T-helper 1 cell treated with Interleukin-12 subunit alpha and Interleukin-12 subunit beta and Interleukin-4 antibody, amounts not matched to agents 30 ng/mL and 1 ng/mL, for 36 hours (primary cell): ENCODE results near the gene DCDC2. TPM values are rescaled to one million over a fixed set of nuclear protein-coding genes. Genes with fewer than 3 reads are reported as not detected.
"Not testable (repeated sequence)": the region's sequence is repeated elsewhere in the genome, so short reads cannot be mapped to it uniquely, and the experiment has no call there.

Source experiments
- intact Hi-C: fragments of 100-400 bp; cut with micrococcal nuclease; formaldehyde crosslinking; loops from one replicate; pipeline ENCODE4 v1.15.1; 2024
- total RNA-seq: library from RNA; stranded (reverse); gene quantifications from 2 replicates; pipeline ENCODE4 v1.2.3, GENCODE V29; 2022

DCDC2 gene
- total RNA-seq, 1 donor from 2014 or later = not detected

DNA sequence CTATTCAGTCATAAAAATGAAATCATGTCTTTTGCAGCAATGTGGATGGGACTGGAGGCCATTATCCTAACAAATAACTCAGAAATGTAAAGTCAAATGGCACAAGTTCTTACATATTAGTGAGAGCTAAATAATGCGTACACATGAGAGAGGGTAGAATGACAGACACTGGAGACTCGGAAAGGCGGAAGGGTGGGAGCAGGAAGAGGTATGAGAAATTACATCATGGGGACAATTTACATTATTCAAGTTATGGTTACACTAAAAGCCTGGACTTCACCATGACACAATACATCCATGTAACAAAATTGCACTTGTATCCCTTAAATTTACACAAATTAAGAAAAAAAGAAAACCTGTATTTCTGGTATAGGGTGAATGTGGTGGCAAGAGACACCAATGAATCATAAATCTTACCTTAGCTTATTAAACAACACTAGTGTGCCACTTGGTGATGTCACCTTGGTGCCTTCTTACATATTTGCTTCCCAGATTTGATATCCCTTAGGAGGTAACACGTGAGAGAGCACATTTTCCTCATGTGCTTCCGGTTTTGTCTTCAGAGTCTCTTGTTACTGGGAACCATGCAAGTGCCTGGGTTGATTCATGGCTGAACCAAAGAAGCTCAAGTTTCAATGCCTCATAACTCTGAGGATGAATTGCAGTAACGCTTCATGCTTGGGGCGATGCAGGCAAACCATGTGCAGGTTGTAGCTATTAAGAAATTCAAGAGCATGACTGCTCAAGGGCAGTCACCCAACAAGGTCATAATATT, 84.6 kb downstream of the DCDC2 start:
- intact Hi-C loops = no loop called here

GRCh38 chr6:24272553-24272952, 85.3 kb downstream of the DCDC2 start:
- intact Hi-C loops = no loop called here

DNA sequence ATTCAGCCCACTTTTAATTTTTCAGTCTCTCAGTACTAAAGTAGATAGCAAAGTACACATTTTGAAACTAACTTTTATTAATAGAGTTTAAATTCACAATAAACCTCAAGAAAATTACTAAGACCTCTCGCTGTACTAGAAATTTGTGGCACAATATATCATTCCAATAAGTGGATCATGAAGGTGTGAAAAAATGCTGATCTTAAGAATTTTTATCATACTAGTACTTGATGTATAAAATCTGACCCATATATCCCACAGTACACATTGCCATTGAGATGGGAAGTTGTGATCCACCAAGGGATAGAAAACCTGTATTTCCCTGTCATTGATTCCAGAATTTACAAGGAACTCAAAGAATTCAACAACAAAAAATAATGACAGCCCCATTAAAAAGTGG, 85.7 kb downstream of the DCDC2 start:
- intact Hi-C loops = no loop called here

DNA sequence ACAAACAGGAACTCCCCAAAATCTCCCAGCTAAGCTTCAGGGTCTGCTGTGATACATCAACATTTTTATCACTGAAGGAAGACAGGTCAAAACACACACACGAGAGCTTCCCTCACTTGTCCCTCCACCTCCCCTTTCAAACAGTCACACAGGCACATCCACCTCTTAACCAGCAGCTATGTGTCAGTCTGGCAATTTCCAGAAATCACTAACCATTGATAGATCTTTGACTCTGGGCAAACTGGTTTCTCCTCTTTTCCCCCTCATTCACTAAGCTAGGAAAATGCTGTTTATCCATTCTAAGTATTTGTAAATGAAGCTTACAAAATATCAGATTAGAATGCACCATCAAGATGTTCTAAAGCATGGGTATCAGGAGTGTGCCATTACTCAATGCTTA, 87.8 kb downstream of the DCDC2 start:
- intact Hi-C loops = no loop called here

DNA sequence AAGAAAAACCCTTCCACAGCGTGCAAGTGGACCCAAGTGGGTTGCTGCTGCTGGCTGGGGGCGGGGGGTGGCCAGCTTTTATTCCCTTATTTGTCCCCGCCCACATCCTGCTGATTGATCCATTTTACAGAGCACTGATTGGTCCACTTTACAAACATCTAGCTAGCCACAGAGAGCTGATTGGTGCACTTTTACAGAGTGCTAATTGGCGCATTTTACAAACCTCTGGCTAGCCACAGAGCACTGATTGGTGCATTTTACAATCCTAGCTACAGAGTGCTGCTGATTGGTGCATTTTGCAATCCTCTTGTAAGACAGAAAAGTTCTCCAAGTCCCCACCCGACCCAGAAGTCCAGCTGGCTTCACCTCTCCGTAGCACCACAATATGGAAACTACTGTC, 99.6 kb downstream of the DCDC2 start:
- intact Hi-C loops = not testable (repeated sequence)

GRCh38 chr6:24257282-24257681, 100.6 kb downstream of the DCDC2 start:
- intact Hi-C loops = no loop called here

DNA sequence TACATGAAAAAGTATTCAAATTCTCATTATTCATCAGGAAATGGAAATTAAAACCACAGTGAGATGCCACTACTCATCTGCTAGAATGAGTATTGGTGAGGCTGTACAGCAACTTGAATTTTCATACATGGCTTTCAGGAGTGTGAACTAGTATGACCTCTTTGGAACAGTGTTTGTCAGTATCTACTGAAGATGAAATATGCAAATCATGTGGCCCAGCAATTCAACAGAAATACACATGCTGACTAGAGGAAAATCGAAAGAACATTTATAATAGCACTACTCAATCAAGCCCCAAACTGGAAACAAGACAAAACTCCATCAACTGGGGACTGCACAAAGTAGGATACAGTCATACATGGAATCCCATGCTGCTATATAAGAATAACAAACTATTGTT, 102.2 kb downstream of the DCDC2 start:
- intact Hi-C loops = no loop called here

GRCh38 chr6:24253360-24253759, 104.5 kb downstream of the DCDC2 start:
- intact Hi-C loops = no loop called here

DNA sequence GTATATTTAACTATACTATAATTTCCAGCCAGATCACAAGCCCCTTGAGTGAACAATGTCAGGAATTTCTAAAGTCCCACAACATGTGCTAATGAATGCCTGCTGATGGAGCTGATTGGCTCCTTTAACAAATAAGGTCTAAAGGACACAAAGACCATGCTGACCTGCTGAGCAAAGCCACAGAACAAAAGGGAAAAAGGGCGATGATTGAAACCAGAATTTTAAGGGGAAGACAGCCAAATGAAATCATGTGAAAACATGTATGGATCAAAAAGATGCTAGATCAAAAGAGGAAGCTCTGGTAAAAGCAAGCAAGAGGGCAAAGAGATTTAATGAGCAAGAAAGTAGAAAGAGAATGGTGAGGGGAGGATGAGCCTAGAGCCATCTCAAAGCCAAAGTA, 105.6 kb downstream of the DCDC2 start:
- intact Hi-C loops = no loop called here

GRCh38 chr6:24251339-24251738, 106.5 kb downstream of the DCDC2 start:
- intact Hi-C loops = no loop called here

DNA sequence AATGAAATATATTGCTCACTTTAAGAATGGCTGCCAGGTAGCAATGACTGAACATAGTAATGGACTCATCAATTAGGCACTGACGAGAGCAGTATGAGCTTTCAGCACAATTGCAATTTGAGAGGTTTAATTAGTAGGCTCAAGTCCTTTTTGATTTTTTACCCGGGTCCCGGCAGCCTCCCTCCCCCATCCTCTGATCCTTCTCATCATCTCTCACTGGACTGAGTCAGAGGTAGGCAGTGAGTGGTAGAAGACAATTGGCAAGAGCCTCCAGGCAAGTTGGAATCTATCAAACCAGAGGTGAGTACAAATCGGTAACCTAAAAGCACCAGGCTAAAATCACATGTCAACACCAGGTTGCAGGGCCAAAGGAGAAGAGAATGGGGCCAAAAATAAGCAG, 107.9 kb downstream of the DCDC2 start:
- intact Hi-C loops = no loop called here

DNA sequence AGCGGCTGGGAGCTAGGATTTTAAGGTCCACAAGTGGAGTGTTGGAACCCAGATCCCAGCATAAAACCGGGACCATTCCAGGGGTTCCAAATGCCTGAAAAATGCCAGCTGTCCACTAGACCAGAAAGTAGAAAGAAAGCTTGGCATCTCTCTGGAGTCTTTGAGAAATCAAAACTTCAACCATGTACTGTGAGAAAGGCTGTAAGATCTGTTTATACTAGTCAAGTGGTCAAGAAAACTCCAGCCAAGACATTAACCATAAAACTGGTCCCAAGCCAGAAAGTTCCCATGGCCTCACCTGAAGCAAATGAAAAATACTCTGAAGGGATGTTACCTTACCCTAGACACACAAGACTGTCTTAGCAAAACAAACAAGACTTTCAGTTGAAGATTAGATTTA, 112.6 kb downstream of the DCDC2 start:
- intact Hi-C loops = no loop called here

DNA sequence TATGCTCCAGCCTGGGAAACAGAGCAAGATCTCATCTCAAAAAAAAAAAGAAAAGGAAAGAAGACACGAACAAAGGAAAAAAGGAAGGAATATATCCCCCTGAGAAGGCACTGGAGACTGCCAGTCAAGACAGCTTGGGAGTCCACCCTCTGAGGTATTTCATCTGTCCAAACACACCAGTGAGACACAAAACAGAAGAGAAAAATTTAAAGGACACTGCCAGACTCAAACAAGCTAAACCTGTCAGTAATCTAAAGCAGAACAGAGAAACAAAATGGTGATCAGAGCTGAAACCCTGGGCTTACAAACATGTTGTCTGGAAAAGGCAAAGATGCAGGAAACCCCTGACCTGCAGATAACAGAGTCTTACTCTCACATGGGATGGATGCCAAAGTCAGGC, 114.9 kb downstream of the DCDC2 start:
- intact Hi-C loops = no loop called here

GRCh38 chr6:24241779-24242178, 116.1 kb downstream of the DCDC2 start:
- intact Hi-C loops = not testable (repeated sequence)

DNA sequence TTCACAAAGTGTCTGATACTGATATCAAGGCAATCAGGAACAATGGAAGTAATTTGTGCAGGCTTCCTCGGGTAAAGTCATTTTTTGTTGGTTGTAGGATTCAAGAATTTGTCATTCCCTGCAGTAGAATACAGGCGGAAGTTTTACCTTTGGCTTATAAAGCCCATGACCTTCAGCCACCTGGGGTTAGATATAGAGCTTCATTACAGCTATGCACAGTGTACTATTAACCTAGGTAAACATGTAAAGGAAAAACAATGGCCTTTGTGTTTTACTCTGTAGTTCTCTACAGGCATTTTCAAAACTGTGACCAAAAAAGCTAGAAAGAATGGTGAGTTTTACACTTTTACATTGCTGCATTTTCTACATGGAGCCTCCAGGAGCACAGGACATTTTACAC, 116.9 kb downstream of the DCDC2 start:
- intact Hi-C loops = no loop called here

GRCh38 chr6:24240380-24240928, 117.4 kb downstream of the DCDC2 start:
- intact Hi-C loops = no loop called here

- intact Hi-C loops = no loop called here
These were observed 119.2 kb downstream of the DCDC2 start for GRCh38 chr6:24238700-24239099.

- intact Hi-C loops = not testable (repeated sequence)
These were observed 121.1 kb downstream of the DCDC2 start for GRCh38 chr6:24236779-24237178.

- intact Hi-C loops = no loop called here
These were observed 123.9 kb downstream of the DCDC2 start for GRCh38 chr6:24233813-24234442.

DNA sequence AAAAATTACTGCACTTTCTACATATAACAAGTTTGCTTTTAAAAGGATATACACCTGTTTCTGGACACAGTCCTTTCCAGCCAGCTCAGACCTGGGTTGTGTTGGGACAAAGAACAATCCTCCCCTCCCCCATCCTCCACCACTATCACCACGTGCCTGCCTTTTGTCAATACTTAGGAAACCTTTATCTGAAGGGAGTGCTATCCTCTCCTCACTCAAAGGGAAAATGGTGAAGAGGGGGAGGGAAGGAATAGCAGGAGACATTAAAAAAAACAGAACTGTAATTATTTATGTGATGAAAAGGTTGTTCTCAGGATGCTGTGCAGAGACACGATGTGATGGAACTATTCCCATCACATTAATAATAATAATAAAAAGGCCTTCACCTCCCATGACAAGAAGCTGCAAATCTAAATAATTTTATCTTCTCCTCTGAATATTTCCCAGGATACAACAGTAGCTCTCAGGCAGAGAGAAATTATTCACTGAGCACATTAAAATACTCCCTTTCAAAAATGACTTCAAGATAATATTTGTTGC, 126.4 kb downstream of the DCDC2 start:
- intact Hi-C loops = no loop called here

DNA sequence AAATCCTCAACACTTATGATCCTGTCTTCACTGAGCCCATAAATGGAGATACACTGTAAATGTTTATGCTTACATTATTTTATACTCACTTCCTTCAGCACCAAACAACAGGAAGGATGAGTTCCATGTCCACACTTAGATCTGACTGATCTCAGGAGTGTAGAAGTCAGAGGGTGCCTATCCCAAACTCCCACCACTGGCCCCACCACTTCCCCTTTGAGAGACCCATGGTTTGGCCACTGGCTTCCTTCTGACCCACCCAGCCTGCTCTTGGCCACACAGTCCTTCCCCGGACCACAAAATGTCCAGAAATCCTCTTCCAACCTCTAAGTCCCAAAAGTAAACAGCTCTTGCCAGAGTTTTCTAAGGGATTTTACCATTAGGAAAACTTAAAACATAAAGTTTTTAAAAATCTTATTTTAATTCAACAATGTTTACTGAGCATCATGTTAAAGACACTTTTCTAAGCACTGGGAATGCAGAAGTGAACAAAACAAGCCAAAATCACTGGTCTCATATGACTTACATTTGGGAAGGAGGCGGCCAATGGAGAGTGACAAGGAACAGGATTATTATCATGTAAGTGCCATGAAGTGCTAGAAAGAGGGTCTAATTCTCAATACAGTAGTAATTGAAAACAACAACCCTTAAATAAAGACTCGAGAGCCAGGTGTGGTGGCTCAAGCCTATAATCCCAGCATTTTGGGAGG, 128.0 kb downstream of the DCDC2 start:
- intact Hi-C loops = no loop called here

GRCh38 chr6:24228681-24229255, 129.1 kb downstream of the DCDC2 start:
- intact Hi-C loops = no loop called here
